SK-N-SH (cell line): ENCODE results near the gene CHST10. TPM values are rescaled to one million over a fixed set of nuclear protein-coding genes. Genes with fewer than 3 reads are reported as not detected.

Source experiments
- CTCF ChIA-PET: fragments of 300-600, 350-600 bp; formaldehyde crosslinking; extraction: SDS; loops from one replicate; lab custom pipeline; 2021; lab: Yijun Ruan, JAX
- POLR2A ChIA-PET: fragments of 350-600 bp; sonication (Branson Sonifier 250); formaldehyde crosslinking; extraction: SDS; loops from one replicate; lab custom pipeline; 2020; ENCODE audit warnings: antibody characterized with exemption, inconsistent platforms; lab: Yijun Ruan, JAX
- DNase-seq: peaks from one replicate; pipeline ENCODE4 v3.0.0; 2012
- H2AFZ ChIP-seq: fragments of 200-600 bp; sonication (generic); 2 replicates; pipeline ENCODE4 v1.8.1; 2016; ENCODE audit warnings: antibody characterized with exemption, mild to moderate bottlenecking, low read depth
- H3F3A ChIP-seq: fragments of 200-600 bp; sonication (generic); replicated peaks from 2 replicates; pipeline ENCODE3; 2016; ENCODE audit warnings: antibody characterized with exemption, mild to moderate bottlenecking; ENCODE audit not compliant: insufficient read depth
- H3K27ac ChIP-seq, 2 experiments: fragments of 200-500 bp in 1 of 2; fragments of 200-600 bp in 1 of 2; sonication (Bioruptor generic) in 1 of 2; sonication (generic), shearing (Covaris generic) in 1 of 2; 2 replicates each; pipeline versions ENCODE4 v1.5.1 to v1.6.1; 2014 to 2016; ENCODE audit warnings: low read depth in 2 of 2, inconsistent platforms in 1 of 2, low read length in 1 of 2, mild to moderate bottlenecking in 1 of 2, mixed read lengths in 1 of 2
- H3K27me3 ChIP-seq: fragments of 200-600 bp; sonication (generic), shearing (Covaris generic); 2 replicates; pipeline ENCODE4 v1.6.1; 2016; ENCODE audit warnings: mixed run types; ENCODE audit not compliant: insufficient read depth
- H3K36me3 ChIP-seq, 2 experiments: fragments of 200-500 bp in 1 of 2; fragments of 200-600 bp in 1 of 2; sonication (Bioruptor generic) in 1 of 2; sonication (generic) in 1 of 2; replicated peaks in 1 of 2; 2 replicates each; pipeline versions ENCODE3 to v1.5.1; 2014 to 2016; ENCODE audit warnings: low read length in 1 of 2, mild to moderate bottlenecking in 1 of 2; ENCODE audit not compliant: insufficient read depth in 2 of 2, control insufficient read depth in 1 of 2
- H3K4me1 ChIP-seq, 2 experiments: fragments of 200-500 bp in 1 of 2; fragments of 200-600 bp in 1 of 2; sonication (Bioruptor generic) in 1 of 2; sonication (generic), shearing (Covaris generic) in 1 of 2; 2 replicates each; pipeline versions ENCODE4 v1.5.1 to v1.6.1; 2014 to 2016; ENCODE audit warnings: low read depth in 1 of 2, low read length in 1 of 2, mixed run types in 1 of 2; ENCODE audit not compliant: insufficient read depth in 2 of 2, control insufficient read depth in 1 of 2
- H3K4me2 ChIP-seq: fragments of 200-600 bp; sonication (generic), shearing (Covaris generic); 2 replicates; pipeline ENCODE4 v1.6.1; 2017; ENCODE audit warnings: mixed run types
- H3K4me3 ChIP-seq, 2 experiments: fragments of 200-500 bp in 1 of 2; fragments of 200-600 bp in 1 of 2; sonication (Bioruptor generic) in 1 of 2; sonication (generic), shearing (Covaris generic) in 1 of 2; 2 replicates each; pipeline versions ENCODE4 v1.5.1 to v1.8.1; 2014 to 2016; ENCODE audit warnings: low read depth in 2 of 2, inconsistent platforms in 1 of 2, low read length in 1 of 2, mild to moderate bottlenecking in 1 of 2, mixed read lengths in 1 of 2, moderate library complexity in 1 of 2
- H3K79me2 ChIP-seq: fragments of 200-600 bp; sonication (generic); 2 replicates; pipeline ENCODE4 v1.8.1; 2017; ENCODE audit warnings: mild to moderate bottlenecking; ENCODE audit not compliant: insufficient read depth
- H3K9ac ChIP-seq: fragments of 200-600 bp; sonication (generic); 2 replicates; pipeline ENCODE4 v1.6.1; 2017; ENCODE audit warnings: mixed run types
- H3K9me2 ChIP-seq: fragments of 200-600 bp; sonication (generic); 2 replicates; pipeline ENCODE4 v1.6.1; 2017; ENCODE audit warnings: mixed run types
- H3K9me3 ChIP-seq: fragments of 200-600 bp; sonication (generic); 2 replicates; pipeline ENCODE4 v1.6.1; 2017; ENCODE audit warnings: mixed run types, mild to moderate bottlenecking, moderate library complexity
- H4K20me1 ChIP-seq: fragments of 200-600 bp; sonication (generic); 2 replicates; pipeline ENCODE4 v1.6.1; 2017; ENCODE audit warnings: mild to moderate bottlenecking, mixed run types; ENCODE audit not compliant: insufficient read depth
- ELF1 ChIP-seq: IDR thresholded peaks from 2 replicates; pipeline ENCODE4 v1.4.0; 2012
- EP300 ChIP-seq, 2 experiments: IDR thresholded peaks; 2 replicates each; pipeline versions ENCODE4 v1.4.0 to v1.6.1; 2012; ENCODE audit warnings: borderline replicate concordance in 1 of 2, low read depth in 1 of 2, low read length in 1 of 2
- EZH2phosphoT487 ChIP-seq: fragments of 200-600 bp; sonication (generic); IDR thresholded peaks from 2 replicates; pipeline ENCODE4 v1.6.1; 2017; ENCODE audit warnings: low read depth, mixed run types, mild to moderate bottlenecking, antibody characterized with exemption, moderate library complexity, borderline replicate concordance
- FOXM1 ChIP-seq: IDR thresholded peaks from 2 replicates; pipeline ENCODE4 v1.4.0; 2012; ENCODE audit warnings: low read depth, mild to moderate bottlenecking
- GATA2 ChIP-seq: sonication (generic); formaldehyde crosslinking; IDR thresholded peaks from 2 replicates; pipeline ENCODE4 v1.5.0; 2020; ENCODE audit warnings: mild to moderate bottlenecking, missing genetic modification reagents
- MEF2A ChIP-seq: IDR thresholded peaks from 2 replicates; pipeline ENCODE4 v1.4.0; 2012; ENCODE audit warnings: low read depth, borderline replicate concordance
- MXI1 ChIP-seq: IDR thresholded peaks from 2 replicates; pipeline ENCODE4 v1.6.1; 2012; ENCODE audit warnings: mild to moderate bottlenecking, low read depth, low read length, improper control_type of control experiment
- NFIC ChIP-seq: IDR thresholded peaks from 2 replicates; pipeline ENCODE4 v1.4.0; 2012; ENCODE audit warnings: borderline replicate concordance
- RAD21 ChIP-seq: IDR thresholded peaks from 2 replicates; pipeline ENCODE4 v1.6.1; 2012; ENCODE audit warnings: mild to moderate bottlenecking, low read length
- RCOR1 ChIP-seq: fragments of 150-350 bp; IDR thresholded peaks from 2 replicates; pipeline ENCODE4 v1.6.1; 2017; ENCODE audit warnings: antibody characterized with exemption, low read length
- RFX5 ChIP-seq: IDR thresholded peaks from 2 replicates; pipeline ENCODE4 v1.6.1; 2012; ENCODE audit warnings: mild to moderate bottlenecking, improper control_type of control experiment, low read length
- SIN3A ChIP-seq: IDR thresholded peaks from 2 replicates; pipeline ENCODE4 v1.6.1; 2012; ENCODE audit warnings: low read depth, mild to moderate bottlenecking, low read length, moderate library complexity, borderline replicate concordance
- SMC3 ChIP-seq: IDR thresholded peaks from 2 replicates; pipeline ENCODE4 v1.6.1; 2012; ENCODE audit warnings: low read depth, low read length, improper control_type of control experiment
- TAF1 ChIP-seq: IDR thresholded peaks from 2 replicates; pipeline ENCODE4 v1.6.1; 2012; ENCODE audit warnings: low read depth, mild to moderate bottlenecking, low read length, moderate library complexity, borderline replicate concordance
- TCF12 ChIP-seq: IDR thresholded peaks from 2 replicates; pipeline ENCODE4 v1.4.0; 2012
- WGBS: methylation state at CpG from one replicate; pipeline ENCODE4 v1.1.6; 2017; ENCODE audit warnings: low lambda C conversion rate; 5-methylcytosine and 5-hydroxymethylcytosine counted together
- polyA plus RNA-seq, 3 experiments: library from polyadenylated mRNA; depleted of rRNA; stranded (reverse); fragments of >200 nt; gene quantifications; 2 replicates each; pipeline ENCODE4 v1.2.3, GENCODE V29; 2012
- TF ChIP-seq, protein P1 (sequence below): IDR thresholded peaks from 2 replicates; pipeline ENCODE4 v1.4.0; 2012; ENCODE audit warnings: low read depth
- TF ChIP-seq, protein P2 (sequence below): IDR thresholded peaks from 2 replicates; pipeline ENCODE4; 2012
- TF ChIP-seq, protein P3 (sequence below): IDR thresholded peaks from 2 replicates; pipeline ENCODE4 v1.4.0; 2012; ENCODE audit warnings: low read depth, borderline replicate concordance
- TF ChIP-seq, protein P4 (sequence below): fragments of 150-350 bp; IDR thresholded peaks from 2 replicates; pipeline ENCODE4 v1.6.1; 2016; ENCODE audit warnings: mild to moderate bottlenecking, low read depth, low read length

Gene CHST10
- polyA plus RNA-seq, 1 of the 3 experiments (the other 2 are of a cell fraction), result 17.6 TPM

DNA sequence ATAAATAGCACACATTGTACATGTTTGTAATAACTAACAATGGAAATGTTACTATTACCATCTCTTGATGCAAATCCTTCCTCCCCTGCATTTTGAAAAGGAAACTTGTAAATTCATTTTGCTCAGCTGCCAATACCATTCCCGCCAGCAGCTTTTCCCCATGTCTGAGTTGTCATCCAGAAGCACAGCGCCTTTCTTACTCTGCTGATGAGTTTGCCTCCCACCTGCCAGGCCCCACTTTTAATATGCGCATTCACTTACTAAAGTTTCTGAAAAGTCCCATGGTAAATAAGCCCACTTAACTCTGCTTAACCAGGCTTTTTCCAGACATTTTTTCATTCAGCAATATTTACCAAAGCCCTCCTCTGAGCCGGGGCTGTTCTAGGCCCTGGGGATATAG is 3.9 kb downstream of the CHST10 start:
- Histone ChIP-seq H3K79me2 (peaks cover 14% of the 10 kb centered on the region), H3K36me3 (peaks cover 0 to 11% of the 10 kb centered on the region in 2 experiments), H3F3A (no peaks in the 10 kb centered on the region), H3K4me3 (no peak overlapping the region), H3K27ac (no peak overlapping the region), H3K4me2 (no peak overlapping the region), H4K20me1 (no peaks in the 10 kb centered on the region), H3K9me2 (no peaks in the 10 kb centered on the region), H3K9me3 (no peaks in the 10 kb centered on the region), H3K27me3 (no peaks in the 10 kb centered on the region), H3K4me1 (peaks cover 0 to 5% of the 10 kb centered on the region in 2 experiments; a peak in 1 of 4 replicates), H2AFZ (no peak overlapping the region), H3K9ac (no peak overlapping the region)
- DNase-seq, result no peak
- 97% methylated on average over 4 of the region's 4 CpGs for WGBS
- ChIA-PET CTCF (interaction anchor here (1.6 to 2.0 kb wide), 2 partner anchors 9 to 151 kb away, joined by 7 to 9 read pairs; no protein-coding TSS in a partner anchor), POLR2A (interaction anchor here (0.6 kb wide), 1 partner anchor 150 kb away, joined by 3 read pairs; no protein-coding TSS in a partner anchor)
- TF ChIP-seq ELF1 (no peak), SIN3A (no peak), GATA2 (CRISPR knock-in tag) (no peak), RCOR1 (no peak), FOXM1 (no peak), NFIC (no peak), EP300 (IDR thresholded peaks at IDR 0.05; ENCODE audit: borderline replicate concordance in 1 of 2, low read depth in 1 of 2, low read length in 1 of 2) (no peak), TCF12 (no peak), MEF2A (no peak), TAF1 (no peak)
- TF ChIP-seq, protein P1, sequence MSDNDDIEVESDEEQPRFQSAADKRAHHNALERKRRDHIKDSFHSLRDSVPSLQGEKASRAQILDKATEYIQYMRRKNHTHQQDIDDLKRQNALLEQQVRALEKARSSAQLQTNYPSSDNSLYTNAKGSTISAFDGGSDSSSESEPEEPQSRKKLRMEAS, result no peak
- TF ChIP-seq, protein P2, sequence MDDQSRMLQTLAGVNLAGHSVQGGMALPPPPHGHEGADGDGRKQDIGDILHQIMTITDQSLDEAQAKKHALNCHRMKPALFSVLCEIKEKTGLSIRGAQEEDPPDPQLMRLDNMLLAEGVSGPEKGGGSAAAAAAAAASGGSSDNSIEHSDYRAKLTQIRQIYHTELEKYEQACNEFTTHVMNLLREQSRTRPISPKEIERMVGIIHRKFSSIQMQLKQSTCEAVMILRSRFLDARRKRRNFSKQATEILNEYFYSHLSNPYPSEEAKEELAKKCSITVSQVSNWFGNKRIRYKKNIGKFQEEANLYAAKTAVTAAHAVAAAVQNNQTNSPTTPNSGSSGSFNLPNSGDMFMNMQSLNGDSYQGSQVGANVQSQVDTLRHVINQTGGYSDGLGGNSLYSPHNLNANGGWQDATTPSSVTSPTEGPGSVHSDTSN, result no peak
- TF ChIP-seq, protein P3, sequence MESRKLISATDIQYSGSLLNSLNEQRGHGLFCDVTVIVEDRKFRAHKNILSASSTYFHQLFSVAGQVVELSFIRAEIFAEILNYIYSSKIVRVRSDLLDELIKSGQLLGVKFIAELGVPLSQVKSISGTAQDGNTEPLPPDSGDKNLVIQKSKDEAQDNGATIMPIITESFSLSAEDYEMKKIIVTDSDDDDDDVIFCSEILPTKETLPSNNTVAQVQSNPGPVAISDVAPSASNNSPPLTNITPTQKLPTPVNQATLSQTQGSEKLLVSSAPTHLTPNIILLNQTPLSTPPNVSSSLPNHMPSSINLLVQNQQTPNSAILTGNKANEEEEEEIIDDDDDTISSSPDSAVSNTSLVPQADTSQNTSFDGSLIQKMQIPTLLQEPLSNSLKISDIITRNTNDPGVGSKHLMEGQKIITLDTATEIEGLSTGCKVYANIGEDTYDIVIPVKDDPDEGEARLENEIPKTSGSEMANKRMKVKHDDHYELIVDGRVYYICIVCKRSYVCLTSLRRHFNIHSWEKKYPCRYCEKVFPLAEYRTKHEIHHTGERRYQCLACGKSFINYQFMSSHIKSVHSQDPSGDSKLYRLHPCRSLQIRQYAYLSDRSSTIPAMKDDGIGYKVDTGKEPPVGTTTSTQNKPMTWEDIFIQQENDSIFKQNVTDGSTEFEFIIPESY, result no peak

DNA sequence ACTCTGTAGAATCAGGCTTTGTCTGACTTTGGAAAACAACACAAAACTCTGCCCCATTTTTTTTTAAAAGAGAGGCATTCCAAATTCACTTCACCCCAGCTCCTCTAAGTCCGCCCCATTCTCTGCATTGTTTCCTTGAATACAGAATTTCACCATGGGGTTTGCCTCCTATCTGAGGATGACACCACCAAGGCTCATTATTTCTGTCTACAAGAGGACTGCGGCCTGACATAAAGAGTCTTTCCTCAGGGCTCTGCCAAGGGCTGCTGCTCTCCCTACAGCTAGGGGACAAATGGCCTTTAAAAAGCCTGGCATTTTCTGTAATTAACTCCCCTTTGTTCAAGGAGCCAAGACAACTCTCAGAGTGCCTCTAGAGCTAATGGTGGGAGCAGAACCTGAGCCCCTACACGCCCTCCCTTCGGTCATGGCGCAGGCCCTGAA is 4.6 kb downstream of the CHST10 start:
- TF ChIP-seq SMC3, result no peak
- TF ChIP-seq RAD21, result no peak
- TF ChIP-seq, protein P4, sequence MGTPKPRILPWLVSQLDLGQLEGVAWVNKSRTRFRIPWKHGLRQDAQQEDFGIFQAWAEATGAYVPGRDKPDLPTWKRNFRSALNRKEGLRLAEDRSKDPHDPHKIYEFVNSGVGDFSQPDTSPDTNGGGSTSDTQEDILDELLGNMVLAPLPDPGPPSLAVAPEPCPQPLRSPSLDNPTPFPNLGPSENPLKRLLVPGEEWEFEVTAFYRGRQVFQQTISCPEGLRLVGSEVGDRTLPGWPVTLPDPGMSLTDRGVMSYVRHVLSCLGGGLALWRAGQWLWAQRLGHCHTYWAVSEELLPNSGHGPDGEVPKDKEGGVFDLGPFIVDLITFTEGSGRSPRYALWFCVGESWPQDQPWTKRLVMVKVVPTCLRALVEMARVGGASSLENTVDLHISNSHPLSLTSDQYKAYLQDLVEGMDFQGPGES, result no peak
- TF ChIP-seq TCF12, result no peak
- TF ChIP-seq, protein P3, result no peak
- TF ChIP-seq EZH2phosphoT487, result no peak
- no peak for TF ChIP-seq RCOR1
- no peak for TF ChIP-seq MXI1
- TF ChIP-seq RFX5, result no peak
- Histone ChIP-seq H3K9me2 (no peaks in the 10 kb centered on the region), H3K4me3 (no peak overlapping the region), H3K9ac (no peak overlapping the region), H3K27me3 (no peaks in the 10 kb centered on the region), H3K36me3 (peaks cover 0 to 11% of the 10 kb centered on the region in 2 experiments), H3K4me2 (no peak overlapping the region), H4K20me1 (no peaks in the 10 kb centered on the region), H3K79me2 (peaks cover 14% of the 10 kb centered on the region), H3K4me1 (peaks cover 0 to 5% of the 10 kb centered on the region in 2 experiments; a peak in 1 of 4 replicates), H3K27ac (no peak overlapping the region), H3K9me3 (no peaks in the 10 kb centered on the region), H3F3A (no peaks in the 10 kb centered on the region), H2AFZ (no peak overlapping the region)
- CTCF ChIA-PET, result interaction anchor here (1.0 to 2.0 kb wide), 3 partner anchors 9 to 150 kb away, joined by 3 to 9 read pairs (median 7); no protein-coding TSS in a partner anchor
- POLR2A ChIA-PET, result interaction anchor here (0.6 kb wide), 1 partner anchor 149 kb away, joined by 3 read pairs; no protein-coding TSS in a partner anchor
- 96% methylated on average over 5 of the region's 5 CpGs for WGBS
- DNase-seq, result no peak
